Measurements from ENCODE around the gene SIX5.

The SIX5 gene

DNA sequence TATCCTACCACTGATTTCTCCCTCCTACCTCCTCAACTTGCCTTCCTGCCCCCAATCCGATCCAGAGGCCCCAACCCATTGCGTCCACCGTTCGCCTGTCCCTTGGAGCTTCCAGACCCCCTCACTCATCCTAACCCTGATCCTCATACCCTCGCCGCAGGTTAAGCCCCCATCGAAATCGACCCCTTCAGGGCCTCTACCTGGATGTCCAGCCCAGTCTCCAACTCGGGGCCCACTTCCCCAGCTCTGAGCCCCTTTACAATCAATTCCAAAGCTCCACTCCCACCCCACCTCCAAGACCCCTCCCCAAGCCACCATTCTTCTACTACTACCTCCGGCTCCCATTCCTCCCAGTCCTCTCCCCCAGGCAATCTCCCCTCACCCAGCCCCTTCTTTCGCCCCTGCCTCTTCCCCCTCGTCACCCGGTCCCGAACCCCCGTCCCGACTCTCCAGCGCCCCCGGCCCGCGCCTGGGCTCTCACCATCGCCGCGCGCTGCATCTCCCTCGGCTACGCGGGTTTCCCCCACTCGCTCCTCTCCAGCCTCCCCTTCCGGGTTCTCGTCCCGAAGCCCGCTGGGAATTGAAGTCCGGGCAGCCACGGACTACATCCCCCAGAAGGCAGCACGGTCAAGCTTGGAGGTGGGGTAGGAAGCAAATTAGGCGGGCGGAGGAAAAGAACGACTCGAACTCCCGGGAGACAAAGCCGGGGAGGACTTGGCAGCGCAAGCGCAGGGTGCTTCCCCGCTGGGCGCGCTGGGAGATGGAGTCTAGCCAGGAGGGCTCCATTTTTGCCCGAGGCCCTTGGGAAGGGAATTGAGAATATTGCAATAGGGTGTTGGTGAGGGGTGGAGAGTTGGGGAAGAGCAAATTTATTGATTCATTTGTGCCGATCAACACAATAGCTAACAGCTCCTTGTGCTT lies 38.4 kb downstream of the SIX5 start, which contains the start of gene FBXO46 (continued):
- TF ChIP-seq ZNF670 (tag by site-specific recombination; IDR thresholded peaks at IDR 0.05; ENCODE audit: low read depth): no peak
- peak; percentile 73; the same call in 1 of the 2 replicates for TF ChIP-seq ZNF501 (tag by site-specific recombination; IDR thresholded peaks at IDR 0.05)
- no peak for TF ChIP-seq BCL11A (tag by site-specific recombination; IDR thresholded peaks at IDR 0.05; ENCODE audit: low read depth)
- TF ChIP-seq ZNF19 (tag by site-specific recombination; IDR thresholded peaks at IDR 0.05; ENCODE audit: low read depth): 0 out of 2 replicates have a peak, but pooled peaks have one; percentile 9
- TF ChIP-seq ZNF521 (tag by site-specific recombination; IDR thresholded peaks at IDR 0.05): no peak
- no peak for TF ChIP-seq ZFP3 (tag by site-specific recombination; IDR thresholded peaks at IDR 0.05; ENCODE audit: low read depth)
- peak; percentile 84 for TF ChIP-seq GLIS1 (tag by site-specific recombination; IDR thresholded peaks at IDR 0.05)
- TF ChIP-seq ZNF335 (tag by site-specific recombination; conservative IDR thresholded peaks at IDR 0.05): peak; percentile 96
- no peak for TF ChIP-seq ZNF560 (tag by site-specific recombination; IDR thresholded peaks at IDR 0.05; ENCODE audit: borderline replicate concordance)
- TF ChIP-seq ZNF837 (tag by site-specific recombination; IDR thresholded peaks at IDR 0.05): no peak
- no peak for TF ChIP-seq ZNF514 (tag by site-specific recombination; IDR thresholded peaks at IDR 0.05)
- peak; percentile 31 for TF ChIP-seq ZBTB8A (tag by site-specific recombination; IDR thresholded peaks at IDR 0.05)
- TF ChIP-seq, protein P1, sequence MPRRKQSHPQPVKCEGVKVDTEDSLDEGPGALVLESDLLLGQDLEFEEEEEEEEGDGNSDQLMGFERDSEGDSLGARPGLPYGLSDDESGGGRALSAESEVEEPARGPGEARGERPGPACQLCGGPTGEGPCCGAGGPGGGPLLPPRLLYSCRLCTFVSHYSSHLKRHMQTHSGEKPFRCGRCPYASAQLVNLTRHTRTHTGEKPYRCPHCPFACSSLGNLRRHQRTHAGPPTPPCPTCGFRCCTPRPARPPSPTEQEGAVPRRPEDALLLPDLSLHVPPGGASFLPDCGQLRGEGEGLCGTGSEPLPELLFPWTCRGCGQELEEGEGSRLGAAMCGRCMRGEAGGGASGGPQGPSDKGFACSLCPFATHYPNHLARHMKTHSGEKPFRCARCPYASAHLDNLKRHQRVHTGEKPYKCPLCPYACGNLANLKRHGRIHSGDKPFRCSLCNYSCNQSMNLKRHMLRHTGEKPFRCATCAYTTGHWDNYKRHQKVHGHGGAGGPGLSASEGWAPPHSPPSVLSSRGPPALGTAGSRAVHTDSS (tag by site-specific recombination; IDR thresholded peaks at IDR 0.05): no peak
- TF ChIP-seq TCF7L2 (IDR thresholded peaks at IDR 0.05; ENCODE audit: borderline replicate concordance, low read depth, low read length): no peak
- TF ChIP-seq KLF10 (tag by site-specific recombination; IDR thresholded peaks at IDR 0.05): no peak; the same call in 1 of the 2 replicates
- no peak for TF ChIP-seq ZNF354C (tag by site-specific recombination; IDR thresholded peaks at IDR 0.05; ENCODE audit: borderline replicate concordance, low read depth)
- TF ChIP-seq ZNF548 (tag by site-specific recombination; IDR thresholded peaks at IDR 0.05): no peak
- no peak for TF ChIP-seq ZNF473 (tag by site-specific recombination; IDR thresholded peaks at IDR 0.05)
- no peak; the same call in 1 of the 2 replicates for TF ChIP-seq OVOL3 (tag by site-specific recombination; IDR thresholded peaks at IDR 0.05)
- TF ChIP-seq, protein P2, sequence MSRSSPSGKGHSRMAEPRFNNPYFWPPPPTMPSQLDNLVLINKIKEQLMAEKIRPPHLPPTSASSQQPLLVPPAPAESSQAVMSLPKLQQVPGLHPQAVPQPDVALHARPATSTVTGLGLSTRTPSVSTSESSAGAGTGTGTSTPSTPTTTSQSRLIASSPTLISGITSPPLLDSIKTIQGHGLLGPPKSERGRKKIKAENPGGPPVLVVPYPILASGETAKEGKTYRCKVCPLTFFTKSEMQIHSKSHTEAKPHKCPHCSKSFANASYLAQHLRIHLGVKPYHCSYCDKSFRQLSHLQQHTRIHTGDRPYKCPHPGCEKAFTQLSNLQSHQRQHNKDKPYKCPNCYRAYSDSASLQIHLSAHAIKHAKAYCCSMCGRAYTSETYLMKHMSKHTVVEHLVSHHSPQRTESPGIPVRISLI (tag by site-specific recombination; IDR thresholded peaks at IDR 0.05): peak; percentile 73; the same call in 1 of the 2 replicates
- TF ChIP-seq ZNF302 (tag by site-specific recombination; IDR thresholded peaks at IDR 0.05; ENCODE audit: low read depth): no peak
- no peak for TF ChIP-seq ZNF24 (tag by site-specific recombination; IDR thresholded peaks at IDR 0.05)
- TF ChIP-seq, protein P3, sequence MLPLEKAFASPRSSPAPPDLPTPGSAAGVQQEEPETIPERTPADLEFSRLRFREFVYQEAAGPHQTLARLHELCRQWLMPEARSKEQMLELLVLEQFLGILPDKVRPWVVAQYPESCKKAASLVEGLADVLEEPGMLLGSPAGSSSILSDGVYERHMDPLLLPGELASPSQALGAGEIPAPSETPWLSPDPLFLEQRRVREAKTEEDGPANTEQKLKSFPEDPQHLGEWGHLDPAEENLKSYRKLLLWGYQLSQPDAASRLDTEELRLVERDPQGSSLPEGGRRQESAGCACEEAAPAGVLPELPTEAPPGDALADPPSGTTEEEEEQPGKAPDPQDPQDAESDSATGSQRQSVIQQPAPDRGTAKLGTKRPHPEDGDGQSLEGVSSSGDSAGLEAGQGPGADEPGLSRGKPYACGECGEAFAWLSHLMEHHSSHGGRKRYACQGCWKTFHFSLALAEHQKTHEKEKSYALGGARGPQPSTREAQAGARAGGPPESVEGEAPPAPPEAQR (tag by site-specific recombination; IDR thresholded peaks at IDR 0.05): no peak
- TF ChIP-seq, protein P4, sequence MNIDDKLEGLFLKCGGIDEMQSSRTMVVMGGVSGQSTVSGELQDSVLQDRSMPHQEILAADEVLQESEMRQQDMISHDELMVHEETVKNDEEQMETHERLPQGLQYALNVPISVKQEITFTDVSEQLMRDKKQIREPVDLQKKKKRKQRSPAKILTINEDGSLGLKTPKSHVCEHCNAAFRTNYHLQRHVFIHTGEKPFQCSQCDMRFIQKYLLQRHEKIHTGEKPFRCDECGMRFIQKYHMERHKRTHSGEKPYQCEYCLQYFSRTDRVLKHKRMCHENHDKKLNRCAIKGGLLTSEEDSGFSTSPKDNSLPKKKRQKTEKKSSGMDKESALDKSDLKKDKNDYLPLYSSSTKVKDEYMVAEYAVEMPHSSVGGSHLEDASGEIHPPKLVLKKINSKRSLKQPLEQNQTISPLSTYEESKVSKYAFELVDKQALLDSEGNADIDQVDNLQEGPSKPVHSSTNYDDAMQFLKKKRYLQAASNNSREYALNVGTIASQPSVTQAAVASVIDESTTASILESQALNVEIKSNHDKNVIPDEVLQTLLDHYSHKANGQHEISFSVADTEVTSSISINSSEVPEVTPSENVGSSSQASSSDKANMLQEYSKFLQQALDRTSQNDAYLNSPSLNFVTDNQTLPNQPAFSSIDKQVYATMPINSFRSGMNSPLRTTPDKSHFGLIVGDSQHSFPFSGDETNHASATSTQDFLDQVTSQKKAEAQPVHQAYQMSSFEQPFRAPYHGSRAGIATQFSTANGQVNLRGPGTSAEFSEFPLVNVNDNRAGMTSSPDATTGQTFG (tag by site-specific recombination; IDR thresholded peaks at IDR 0.05; ENCODE audit: borderline replicate concordance): no peak
- TF ChIP-seq, protein P5, sequence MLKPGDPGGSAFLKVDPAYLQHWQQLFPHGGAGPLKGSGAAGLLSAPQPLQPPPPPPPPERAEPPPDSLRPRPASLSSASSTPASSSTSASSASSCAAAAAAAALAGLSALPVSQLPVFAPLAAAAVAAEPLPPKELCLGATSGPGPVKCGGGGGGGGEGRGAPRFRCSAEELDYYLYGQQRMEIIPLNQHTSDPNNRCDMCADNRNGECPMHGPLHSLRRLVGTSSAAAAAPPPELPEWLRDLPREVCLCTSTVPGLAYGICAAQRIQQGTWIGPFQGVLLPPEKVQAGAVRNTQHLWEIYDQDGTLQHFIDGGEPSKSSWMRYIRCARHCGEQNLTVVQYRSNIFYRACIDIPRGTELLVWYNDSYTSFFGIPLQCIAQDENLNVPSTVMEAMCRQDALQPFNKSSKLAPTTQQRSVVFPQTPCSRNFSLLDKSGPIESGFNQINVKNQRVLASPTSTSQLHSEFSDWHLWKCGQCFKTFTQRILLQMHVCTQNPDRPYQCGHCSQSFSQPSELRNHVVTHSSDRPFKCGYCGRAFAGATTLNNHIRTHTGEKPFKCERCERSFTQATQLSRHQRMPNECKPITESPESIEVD (tag by site-specific recombination; IDR thresholded peaks at IDR 0.05): no peak
- TF ChIP-seq ZNF239 (tag by site-specific recombination; IDR thresholded peaks at IDR 0.05): no peak
- no peak for TF ChIP-seq ZNF266 (tag by site-specific recombination; IDR thresholded peaks at IDR 0.05; ENCODE audit: low read depth)
- TF ChIP-seq ZNF510 (tag by site-specific recombination; IDR thresholded peaks at IDR 0.05; ENCODE audit: insufficient replicate concordance): no peak
- TF ChIP-seq ZNF530 (tag by site-specific recombination; IDR thresholded peaks at IDR 0.05; ENCODE audit: low read depth): no peak
- TF ChIP-seq, protein P6, sequence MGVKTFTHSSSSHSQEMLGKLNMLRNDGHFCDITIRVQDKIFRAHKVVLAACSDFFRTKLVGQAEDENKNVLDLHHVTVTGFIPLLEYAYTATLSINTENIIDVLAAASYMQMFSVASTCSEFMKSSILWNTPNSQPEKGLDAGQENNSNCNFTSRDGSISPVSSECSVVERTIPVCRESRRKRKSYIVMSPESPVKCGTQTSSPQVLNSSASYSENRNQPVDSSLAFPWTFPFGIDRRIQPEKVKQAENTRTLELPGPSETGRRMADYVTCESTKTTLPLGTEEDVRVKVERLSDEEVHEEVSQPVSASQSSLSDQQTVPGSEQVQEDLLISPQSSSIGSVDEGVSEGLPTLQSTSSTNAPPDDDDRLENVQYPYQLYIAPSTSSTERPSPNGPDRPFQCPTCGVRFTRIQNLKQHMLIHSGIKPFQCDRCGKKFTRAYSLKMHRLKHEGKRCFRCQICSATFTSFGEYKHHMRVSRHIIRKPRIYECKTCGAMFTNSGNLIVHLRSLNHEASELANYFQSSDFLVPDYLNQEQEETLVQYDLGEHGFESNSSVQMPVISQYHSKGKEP (tag by site-specific recombination; IDR thresholded peaks at IDR 0.05): 0 out of 2 replicates have a peak, but pooled peaks have one; percentile 55
